NCI-H1694 treated with DMSO at 0.1 percent for 48 hours (cell line): ENCODE data around the gene KIF6.
"Not testable (repeated sequence)": the region's sequence is repeated elsewhere in the genome, so short reads cannot be mapped to it uniquely, and the experiment has no call there.

Experiments
- DNase-seq: peaks from one replicate; lab custom pipeline; 2025; lab: John Stamatoyannopoulos, UW

The KIF6 gene

DNA sequence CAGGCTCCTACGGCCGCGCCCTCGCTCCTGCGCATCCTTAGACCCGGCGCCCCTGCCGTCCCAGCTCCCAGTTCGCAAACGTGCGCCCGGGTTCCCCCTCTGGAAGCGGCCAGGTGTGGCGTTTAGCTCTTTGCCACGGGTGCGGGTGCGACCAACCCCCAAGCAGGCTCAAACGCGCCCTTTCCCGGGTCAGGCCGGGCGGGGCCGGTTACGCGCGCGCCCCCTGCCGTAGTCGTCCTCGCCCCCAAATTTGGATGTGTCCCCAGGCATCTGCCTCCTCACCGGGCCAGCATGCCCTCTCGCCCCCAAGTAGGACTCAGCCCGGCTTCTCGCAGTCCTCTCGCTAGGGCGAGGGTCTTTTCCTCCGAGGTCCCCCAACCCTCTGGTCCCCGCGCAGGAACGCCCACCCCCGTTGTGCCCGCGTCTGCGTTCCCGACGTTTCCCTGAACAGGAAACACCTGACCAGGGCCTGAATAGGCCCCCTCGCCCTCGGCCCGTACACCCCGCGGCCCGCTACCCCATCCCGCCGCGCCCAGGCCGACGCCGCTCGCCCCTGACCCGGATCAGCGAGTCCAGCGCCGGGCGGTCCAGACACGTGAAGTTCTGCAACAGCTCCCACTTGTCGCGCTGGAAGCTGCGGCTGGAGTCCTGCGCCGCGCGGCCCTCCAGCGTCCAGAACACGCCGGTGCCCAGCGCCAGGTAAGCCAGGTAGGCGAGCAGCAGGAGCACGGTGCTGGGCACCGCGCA lies 411.5 kb downstream of the KIF6 start:
- no peak for DNase-seq

DNA sequence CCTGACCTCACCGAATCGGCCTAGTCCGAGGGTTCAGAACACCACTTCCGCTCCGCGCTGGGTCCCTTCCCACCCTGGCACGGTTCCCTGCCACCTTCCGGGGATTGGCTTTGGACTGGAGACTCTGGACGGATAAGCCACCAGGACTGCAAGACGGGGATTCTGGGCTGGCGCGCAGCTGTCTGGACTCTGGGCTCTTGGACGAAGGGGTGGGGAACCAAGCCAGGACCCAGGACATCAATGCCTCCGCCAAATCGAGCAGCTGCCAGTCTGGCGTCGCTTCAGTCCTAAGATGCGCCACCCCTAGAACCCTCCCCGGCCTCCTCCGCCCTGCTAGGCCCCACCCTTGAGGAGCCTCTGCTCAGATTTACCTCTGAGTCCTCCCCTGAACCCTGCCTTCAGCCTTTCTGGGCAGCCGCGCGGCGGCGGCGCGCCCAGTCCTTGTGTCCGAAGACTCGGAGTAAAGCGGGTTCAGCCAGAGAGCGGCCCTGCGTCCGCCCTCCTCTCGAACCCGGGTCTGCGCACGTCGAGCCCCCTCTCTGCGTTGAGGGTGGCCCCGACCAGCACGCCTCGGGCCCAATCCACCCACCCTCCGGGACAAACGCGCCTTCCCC lies 412.2 kb downstream of the KIF6 start:
- no peak for DNase-seq

DNA sequence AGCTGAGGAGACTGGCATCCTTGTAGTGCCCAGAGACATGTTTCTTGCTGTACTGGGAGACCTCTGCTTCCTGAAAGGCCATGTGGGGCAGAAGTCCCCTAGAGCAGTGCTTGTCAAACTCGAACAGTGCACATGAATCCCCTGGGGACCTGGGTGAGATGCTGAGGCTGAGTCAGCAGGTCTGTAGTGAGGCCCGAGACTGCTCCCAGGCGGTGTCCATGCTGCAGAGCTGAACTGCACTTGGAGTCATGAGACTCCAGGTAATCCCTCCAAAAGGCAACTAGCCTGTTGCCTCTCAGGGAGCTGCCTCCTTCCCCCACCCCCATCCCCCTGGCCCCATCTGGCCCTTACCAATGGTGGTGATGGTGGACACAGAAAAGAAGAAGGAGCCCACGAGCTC lies 414.7 kb downstream of the KIF6 start:
- DNase-seq: no peak

DNA sequence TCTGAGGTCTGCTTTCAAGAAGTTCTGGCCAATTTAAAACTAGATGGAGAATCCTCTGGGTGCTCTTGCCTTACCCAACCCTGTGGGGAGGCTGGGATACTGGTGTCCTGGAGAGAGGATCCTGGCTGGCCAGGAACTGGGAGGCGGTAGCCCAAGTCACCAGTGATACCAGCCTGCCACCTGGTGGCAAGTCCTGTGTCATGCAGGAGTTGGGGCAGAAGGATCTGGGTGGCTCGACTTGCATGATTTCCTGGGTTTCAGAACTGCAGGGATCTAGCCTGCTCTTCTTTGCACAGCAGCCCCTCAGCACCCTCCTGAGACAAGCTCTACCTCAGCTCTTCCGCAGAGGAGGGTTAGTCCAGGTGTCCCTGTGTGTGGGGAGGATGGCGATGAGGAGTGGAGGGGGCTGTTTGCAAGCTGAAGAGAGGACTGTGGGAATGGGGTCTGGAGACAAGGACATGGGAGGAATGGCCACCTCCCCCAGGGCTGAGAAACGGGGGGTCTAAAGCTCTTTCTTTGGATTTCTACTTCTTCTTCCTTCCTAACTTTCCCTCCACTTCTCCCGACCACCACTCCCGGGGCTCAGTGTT lies 415.2 kb downstream of the KIF6 start:
- peak; percentile 23 for DNase-seq

DNA sequence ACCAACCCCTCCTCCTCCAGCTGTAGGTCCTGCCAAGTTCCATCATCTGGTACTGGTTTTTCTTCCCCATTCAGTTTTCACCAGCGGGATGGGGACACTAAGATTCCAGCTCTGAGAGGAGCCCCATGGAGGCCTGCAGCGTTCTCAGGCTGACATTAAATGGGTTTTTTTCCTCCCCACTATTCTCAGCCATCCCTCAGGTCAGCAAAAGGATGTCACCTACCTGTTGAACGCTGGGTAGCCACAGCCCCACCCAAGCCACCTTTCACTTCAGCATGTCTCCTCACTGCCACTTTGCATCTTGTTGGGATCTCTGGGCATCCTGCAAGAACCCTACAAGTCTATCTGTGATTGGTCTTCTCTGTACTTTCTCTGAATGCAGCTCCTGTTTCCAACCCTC lies 417.7 kb downstream of the KIF6 start:
- no peak for DNase-seq

DNA sequence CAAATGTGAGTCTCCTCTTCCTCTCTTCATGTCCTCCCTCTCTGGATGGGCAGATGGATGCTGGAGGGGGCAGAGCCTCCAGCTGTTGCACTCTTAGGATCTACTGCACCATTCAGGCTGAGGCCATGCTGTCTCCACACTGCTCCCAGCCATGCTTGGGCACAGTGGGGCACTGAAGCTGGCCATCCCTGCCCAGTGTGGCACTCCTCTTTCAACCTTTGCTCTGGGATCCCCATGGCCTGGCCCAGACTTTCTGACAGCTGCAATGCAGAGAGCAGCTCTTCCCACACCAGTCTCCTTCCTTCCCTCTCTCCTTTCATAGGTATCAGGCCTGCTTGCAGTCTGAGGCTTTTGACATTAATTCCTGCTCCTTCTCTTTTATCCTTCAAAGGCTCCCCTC lies 420.3 kb downstream of the KIF6 start:
- DNase-seq: no peak

DNA sequence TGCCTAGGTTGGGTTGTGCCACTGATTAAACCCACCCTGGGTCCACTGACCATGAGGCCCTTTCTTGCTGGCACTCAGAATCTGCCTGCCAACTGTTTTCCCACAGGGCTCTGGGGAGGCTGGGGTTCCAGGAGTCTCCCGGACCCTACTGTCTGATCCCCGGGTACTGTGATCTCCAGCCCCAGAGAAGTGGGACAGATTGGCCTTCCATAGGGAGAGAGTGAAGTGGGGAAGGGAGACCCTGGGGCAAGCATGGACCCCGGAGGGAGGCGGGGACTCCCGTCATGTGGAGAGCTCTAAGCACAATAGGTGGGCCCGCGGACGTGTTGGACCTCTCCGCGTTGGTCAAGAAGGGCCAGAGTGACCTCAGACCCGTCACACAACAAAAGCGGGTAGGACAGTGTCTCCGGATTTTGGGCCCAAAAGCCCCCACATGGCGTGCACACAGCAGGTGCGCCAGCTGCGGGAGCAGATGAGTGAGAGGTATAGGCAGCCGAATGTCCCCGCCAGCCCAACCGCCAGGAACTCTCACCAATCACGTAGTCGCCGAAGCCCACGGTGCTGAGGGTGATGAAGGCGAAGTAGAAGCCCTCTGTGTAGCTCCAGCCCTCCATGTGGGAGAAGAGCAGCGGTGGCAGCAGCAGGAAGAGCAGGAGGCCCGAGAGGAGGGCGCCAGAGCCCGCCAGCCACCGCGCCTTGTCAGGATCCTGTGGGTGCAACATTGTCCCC lies 421.6 kb downstream of the KIF6 start:
- no peak for DNase-seq

DNA sequence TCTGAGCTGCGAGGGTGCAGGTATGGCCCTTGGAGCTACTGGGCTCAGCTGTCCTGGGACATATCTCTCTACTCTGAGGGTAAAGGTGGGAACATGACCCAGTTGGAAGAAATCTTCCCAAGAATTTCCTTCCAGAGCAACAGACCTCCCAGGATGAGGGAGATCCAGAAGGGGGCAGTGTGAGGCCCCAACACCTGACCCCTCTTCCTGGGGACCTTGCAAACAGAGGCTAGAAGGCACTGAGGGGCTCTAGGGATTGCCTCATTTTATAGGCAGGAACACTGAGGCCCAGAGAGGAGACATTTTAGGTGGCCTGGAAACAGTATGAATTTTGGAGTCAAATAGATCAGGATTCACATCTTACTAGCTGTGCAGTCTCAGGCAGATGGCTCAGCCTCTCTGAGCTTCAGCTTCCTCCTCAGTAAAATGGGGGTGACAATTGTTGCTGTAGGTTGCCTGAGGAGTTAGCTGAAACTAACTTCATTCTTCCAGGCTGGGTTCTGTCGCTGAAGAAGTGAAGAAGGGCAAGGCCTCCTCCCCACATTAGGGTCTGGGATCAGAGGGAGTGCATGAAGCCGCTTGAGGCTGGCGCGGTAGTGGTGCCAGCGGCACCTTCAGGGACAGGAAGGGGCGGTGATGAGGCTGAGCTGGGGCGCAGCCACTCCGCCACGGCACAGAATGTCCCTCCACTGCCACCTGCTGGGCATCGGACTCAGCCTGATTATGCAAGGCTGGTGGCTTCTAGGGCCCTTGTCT lies 422.4 kb downstream of the KIF6 start:
- DNase-seq: peak; percentile 53

DNA sequence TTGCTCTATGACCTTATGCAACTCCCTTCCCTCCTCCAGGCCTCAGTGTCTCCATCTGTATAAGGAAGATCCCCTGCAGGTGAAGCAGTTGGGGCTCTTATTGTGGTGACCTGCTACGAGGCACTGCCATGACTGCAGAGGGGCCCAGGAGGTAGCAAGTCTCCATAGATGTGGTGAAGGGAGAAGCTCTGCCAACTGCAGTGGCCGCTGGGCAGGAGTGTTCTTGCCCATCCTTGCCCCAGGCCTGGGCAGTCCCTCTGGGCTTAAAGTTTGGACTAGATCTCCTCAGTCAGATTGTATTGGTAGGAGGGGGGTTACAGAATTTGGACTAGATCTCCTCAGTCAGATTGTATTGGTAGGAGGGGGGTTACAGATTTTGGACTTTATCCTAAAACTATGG lies 423.2 kb downstream of the KIF6 start:
- DNase-seq: no peak

DNA sequence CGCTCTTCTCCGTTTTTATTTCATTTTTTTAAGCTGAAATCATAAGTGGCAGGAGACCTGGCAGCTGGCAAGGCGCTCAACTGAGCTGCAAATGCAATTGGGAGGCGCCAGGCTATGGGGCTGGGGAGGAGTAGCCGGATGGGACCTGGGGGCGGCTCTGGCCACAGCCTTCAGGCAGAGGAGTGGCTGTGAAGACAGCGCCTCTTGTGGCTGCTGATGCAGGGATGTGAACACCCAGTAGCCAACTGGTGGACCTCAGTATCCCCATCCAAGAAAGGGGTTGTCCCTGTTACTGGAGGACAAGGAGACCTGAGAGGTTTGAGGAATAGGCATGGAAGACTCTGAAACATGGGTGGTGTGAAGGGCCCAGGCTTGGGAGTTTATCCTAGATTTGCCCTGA lies 423.6 kb downstream of the KIF6 start:
- DNase-seq: no peak

DNA sequence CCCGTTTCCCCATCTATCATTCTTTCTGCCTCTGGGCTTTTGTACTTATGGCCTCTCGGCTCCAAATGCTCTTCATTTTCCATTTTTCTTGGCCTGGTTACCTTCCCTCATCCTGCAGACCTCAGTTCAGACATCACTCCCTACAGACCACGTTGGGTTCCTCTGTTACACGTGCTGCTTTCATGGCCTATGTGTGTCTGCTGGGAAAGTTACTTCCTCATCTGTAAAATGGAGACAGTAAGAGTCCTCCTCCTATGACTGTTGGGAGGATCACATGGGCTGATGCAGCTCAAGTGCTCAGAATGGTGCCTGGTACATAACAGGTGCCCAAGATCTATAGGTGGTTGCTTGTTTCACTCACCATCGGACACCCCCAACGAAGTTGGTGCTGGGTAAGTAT lies 424.5 kb downstream of the KIF6 start:
- DNase-seq: no peak

DNA sequence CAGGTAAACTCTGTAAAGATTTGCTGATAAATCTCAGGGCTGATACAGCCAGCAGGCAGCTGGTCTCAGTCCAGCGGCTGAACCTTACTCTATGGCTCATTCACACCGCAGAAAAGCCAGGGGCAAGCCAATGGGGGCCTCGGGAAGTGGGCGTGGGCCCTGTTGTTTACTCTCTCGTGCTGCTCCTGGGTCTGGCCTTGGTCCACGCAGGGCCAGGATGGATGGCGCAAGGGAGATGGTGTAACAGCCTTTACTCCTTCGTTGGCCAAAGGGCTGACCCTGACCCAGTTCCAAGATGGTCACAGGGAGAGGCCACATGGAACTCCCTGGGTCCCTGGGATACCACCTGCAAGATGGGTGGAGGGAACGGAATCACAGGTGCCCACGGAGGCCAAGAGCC lies 427.1 kb downstream of the KIF6 start:
- DNase-seq: no peak

DNA sequence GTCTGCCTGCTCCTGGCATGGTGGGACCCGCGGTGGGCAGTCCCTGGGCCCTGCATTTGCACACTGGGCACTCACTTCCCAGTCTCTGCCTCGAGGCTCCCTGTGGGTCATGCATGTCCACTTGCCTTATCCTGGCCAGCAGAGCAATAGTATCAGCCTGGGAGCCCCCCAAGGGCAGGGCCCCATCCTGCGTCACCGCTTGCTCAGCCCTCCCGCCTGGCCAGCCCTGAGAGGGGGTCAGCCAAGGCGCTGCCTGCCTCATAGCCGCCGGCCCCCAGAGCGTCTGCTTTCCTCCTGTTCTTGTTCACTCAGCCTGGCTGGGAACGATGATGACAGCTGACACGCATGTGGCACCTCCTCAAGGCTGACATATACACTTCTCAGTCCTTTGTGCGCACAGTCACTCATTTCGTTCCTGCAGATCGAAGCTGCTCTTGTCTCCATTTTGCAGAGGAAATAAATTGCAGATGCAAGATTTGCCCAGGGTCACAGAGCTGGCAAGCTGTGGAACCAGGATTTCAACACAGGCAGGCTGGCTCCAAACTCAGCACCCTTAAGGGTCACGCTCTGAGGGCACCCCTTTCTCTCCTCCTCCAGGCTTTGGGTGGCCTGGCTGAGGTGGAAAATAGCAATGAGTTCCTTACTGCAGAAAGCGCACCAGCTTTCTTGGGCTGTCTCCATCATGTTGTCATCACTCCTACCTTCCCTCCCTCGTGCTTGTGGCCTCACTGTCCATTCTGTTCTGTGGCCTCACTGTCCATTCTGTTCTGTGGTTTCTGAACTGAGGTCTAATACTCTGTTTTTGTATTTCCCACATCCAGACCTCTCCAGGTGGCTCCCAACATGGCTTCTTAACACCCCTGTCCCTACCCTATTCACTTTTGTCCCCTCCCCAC lies 428.2 kb downstream of the KIF6 start:
- DNase-seq: no peak

DNA sequence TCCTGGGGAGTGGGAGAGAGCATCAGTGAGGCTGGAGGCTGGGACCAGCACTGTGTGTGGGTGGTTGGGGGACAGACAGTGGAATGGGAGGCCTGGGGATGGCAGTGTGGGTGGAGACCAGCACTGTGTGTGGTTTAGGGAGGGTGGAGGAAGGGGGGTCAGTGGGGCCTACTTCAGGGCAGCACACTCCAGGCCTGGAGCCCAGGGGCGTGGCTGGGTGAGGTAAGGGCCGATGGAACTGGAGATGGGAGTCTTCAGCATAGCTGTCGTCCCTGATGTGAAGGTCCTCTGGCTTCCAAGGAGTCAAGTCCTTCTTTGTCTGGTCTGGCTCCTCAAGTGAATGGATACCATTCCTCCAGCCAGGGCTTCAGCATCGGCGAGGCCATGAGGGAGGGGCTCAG lies 429.6 kb downstream of the KIF6 start:
- DNase-seq: no peak

DNA sequence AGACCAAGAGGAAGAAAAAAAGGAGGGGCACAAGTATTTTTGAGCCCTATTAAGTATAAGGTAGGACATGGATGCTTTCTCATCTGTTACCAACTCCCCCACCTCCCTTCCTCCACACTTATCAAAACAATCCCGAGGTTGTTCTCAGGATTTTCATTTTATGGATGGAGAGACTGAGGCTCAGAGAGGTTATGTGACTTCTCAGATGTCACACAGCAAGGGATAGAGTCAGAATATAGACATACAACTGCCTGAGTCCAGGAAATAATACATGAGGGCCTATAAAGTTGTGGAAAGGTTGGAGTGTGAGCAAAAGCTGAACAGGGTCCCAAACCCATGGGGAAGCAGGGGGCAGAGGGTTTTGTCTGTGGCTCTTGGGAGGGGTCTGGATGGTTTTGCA lies 430.3 kb downstream of the KIF6 start:
- DNase-seq: no peak

DNA sequence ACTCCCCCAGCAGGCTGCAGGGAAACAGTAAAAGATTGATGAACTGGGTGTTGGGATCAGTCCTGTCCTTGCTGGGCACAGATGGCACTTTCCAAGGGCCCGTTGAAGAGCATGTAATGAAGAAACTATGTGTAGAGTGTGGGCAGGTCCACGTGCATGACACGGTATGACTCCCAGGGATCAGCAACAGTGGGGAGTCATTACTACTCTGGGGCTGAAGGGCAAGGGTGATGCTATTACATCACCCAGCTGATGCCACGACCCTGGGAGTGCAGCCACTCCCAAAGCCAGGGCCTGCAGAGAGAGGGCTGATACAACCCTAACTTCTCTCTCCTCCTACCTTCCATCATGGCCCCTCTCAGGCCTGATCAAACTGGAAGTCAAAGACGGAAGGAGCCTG lies 431.1 kb downstream of the KIF6 start:
- no peak for DNase-seq

DNA sequence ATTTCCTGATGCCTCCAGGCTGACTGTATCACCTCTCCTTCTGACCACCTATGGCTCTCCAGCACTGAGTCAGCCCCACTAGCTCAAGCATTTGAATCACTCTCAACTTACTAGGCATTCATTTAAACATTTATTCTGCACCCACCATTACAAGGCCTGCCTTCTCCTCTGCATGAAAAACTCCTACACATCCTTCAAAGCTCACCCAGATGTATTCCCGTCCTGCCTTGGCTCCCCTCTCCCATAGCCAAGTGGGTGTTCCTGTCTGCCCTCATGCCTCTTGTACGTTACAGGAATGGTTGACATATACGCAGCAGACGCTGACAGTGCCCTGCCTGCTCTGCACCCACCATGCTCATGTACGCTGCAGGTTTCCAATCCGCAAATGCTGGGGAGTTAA lies 432.6 kb downstream of the KIF6 start:
- no peak for DNase-seq

DNA sequence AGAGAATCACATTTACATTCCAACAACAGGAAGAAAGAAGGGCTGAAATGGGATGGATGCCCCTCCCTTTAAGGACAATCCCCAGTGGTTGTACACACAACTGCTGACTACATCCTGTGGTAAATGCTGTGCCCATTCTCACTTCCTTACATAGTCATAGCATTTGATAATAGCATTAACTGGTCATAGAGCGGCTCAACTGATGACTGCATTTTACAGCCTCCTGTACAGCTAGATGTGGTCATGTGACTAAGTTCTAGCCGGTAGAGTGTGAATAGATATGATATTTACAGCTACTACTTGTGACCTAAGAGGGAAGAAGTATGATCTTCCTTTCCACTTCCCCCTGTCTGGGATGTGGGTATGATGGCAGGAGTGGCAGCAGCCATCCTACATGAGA lies 435.7 kb downstream of the KIF6 start:
- no peak for DNase-seq

DNA sequence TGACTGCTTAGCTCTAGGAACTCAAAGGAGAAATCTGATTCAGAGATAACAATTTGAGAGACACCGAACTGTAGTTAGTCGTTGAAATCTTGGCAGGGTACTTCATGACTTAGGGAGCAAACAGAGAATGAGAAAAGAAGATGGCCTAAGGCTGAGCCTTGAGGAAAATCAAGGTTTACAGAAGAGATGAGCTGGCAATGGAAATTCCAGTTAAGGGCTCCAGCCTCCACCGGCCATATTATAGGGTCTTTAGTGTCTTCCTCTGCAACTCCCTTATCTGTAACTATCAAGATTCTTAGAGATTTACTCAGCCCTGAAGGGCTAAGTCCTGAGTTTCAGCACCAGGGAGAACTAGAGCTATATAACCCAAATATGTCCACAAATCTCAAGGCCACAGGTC lies 437.6 kb downstream of the KIF6 start:
- DNase-seq: no peak

DNA sequence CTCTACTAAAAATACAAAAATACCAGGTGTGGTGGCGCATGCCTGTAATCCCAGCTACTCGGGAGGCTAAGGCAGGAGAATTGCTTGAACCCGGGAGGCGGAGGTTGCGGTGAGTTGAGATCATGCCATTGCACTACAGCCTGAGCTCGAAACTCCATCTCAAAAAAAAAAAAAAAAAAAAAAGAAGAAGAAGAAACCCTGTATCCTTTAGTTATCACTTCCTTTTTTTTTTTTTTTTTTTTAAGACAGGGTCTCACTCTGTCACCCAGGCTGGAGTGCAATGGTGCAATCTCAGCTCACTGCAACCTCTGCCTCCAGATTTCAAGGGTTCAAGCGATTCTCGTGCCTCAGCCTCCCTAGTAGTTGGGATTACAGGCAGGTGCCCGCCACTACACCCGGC lies 438.6 kb downstream of the KIF6 start:
- not testable (repeated sequence) for DNase-seq

DNA sequence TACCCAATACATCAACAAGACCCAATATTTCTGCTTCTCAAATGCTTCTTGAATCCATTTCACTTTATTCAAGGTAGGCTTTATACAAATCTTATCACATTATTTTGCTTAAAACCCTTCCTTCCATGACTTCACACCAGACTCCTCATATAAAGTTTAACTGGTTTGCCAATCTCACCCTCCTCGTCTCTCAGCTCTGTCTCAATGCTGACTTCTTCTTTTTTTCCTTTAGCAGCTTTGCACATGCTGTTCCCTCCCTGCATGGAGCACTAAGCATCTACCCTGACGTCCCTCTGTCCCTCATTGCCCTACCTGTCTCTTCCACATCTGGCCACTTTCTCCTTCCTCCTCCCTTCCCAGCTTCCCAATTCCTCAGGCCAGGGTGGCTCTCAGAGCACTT lies 442.4 kb downstream of the KIF6 start:
- no peak for DNase-seq
